Endothelial cell (in vitro differentiated cells): ENCODE results near the gene VRK1. TPM values are rescaled to one million over a fixed set of nuclear protein-coding genes. Genes with fewer than 3 reads are reported as not detected.
"Not testable (repeated sequence)": the region's sequence is repeated elsewhere in the genome, so short reads cannot be mapped to it uniquely, and the experiment has no call there.

Experiments used
- DNase-seq: peaks from one replicate; pipeline ENCODE4 v3.0.0; 2021; ENCODE audit warnings: low spot score
- H3K27ac Mint-ChIP-seq: one replicate; pipeline ENCODE4 v1.8.0; 2021; ENCODE audit warnings: mixed read lengths, inconsistent platforms; ENCODE audit not compliant: unreplicated experiment
- H3K27me3 Mint-ChIP-seq: one replicate; pipeline ENCODE4 v1.8.0; 2021; ENCODE audit warnings: mild to moderate bottlenecking, moderate library complexity, mixed read lengths, inconsistent platforms; ENCODE audit not compliant: unreplicated experiment
- H3K36me3 Mint-ChIP-seq: one replicate; pipeline ENCODE4 v1.8.0; 2021; ENCODE audit warnings: mild to moderate bottlenecking, low read depth, mixed read lengths, inconsistent platforms; ENCODE audit not compliant: unreplicated experiment
- H3K4me1 Mint-ChIP-seq: one replicate; pipeline ENCODE4 v1.8.0; 2021; ENCODE audit warnings: mild to moderate bottlenecking, mixed read lengths, inconsistent platforms; ENCODE audit not compliant: unreplicated experiment
- H3K4me3 Mint-ChIP-seq: one replicate; pipeline ENCODE4 v1.8.0; 2021; ENCODE audit warnings: mild to moderate bottlenecking, mixed read lengths, inconsistent platforms; ENCODE audit not compliant: unreplicated experiment
- H3K9me3 Mint-ChIP-seq: one replicate; pipeline ENCODE4 v1.8.0; 2021; ENCODE audit warnings: mixed read lengths, inconsistent platforms; ENCODE audit not compliant: unreplicated experiment
- CTCF ChIP-seq: fragments of 200-600 bp; sonication (generic); IDR thresholded peaks from one replicate; pipeline ENCODE4 v1.5.0; 2021; ENCODE audit warnings: antibody characterized with exemption; ENCODE audit not compliant: unreplicated experiment
- total RNA-seq: library from RNA; stranded (reverse); fragmentation: NEBNext Ultra II Directional; extraction: Animal tissue kit (Norgen Biotek cat#: 25700); gene quantifications from one replicate; pipeline ENCODE4 v1.2.1, GENCODE V29; 2021; ENCODE audit not compliant: unreplicated experiment

Gene VRK1
- total RNA-seq, 1 donor from 2014 or later: 32.0 TPM

- H3K9me3 Mint-ChIP-seq: no peaks in the 10 kb centered on the region
- no peak overlapping the region for H3K27ac Mint-ChIP-seq
- no peaks in the 10 kb centered on the region for H3K27me3 Mint-ChIP-seq
- no peaks in the 10 kb centered on the region for H3K4me1 Mint-ChIP-seq
- no peaks in the 10 kb centered on the region for H3K36me3 Mint-ChIP-seq
- TF ChIP-seq CTCF: no peak
- H3K4me3 Mint-ChIP-seq: no peak overlapping the region
- DNase-seq: no peak
These were observed 84.5 kb downstream of the VRK1 start for GRCh38 chr14:96881713-96882112.

- not testable (repeated sequence) for H3K4me1 Mint-ChIP-seq
These were observed 86.8 kb downstream of the VRK1 start for GRCh38 chr14:96883974-96884373.

GRCh38 chr14:96888158-96888557 lies 91.0 kb downstream of the VRK1 start:
- no peak for TF ChIP-seq CTCF
- no peaks in the 10 kb centered on the region for H3K9me3 Mint-ChIP-seq
- no peaks in the 10 kb centered on the region for H3K36me3 Mint-ChIP-seq
- H3K27ac Mint-ChIP-seq: no peak overlapping the region
- no peaks in the 10 kb centered on the region for H3K4me1 Mint-ChIP-seq
- H3K27me3 Mint-ChIP-seq: no peaks in the 10 kb centered on the region
- DNase-seq: no peak
- no peak overlapping the region for H3K4me3 Mint-ChIP-seq

More at GRCh38 chr14:96883974-96884373, 86.8 kb downstream of the VRK1 start:
- not testable (repeated sequence) for H3K4me3 Mint-ChIP-seq, H3K36me3 Mint-ChIP-seq, DNase-seq, H3K27ac Mint-ChIP-seq, H3K9me3 Mint-ChIP-seq, H3K27me3 Mint-ChIP-seq

- Mint-ChIP-seq H3K27ac (no peak overlapping the region), H3K27me3 (no peaks in the 10 kb centered on the region), H3K4me1 (no peaks in the 10 kb centered on the region), H3K4me3 (no peak overlapping the region), H3K36me3 (no peaks in the 10 kb centered on the region), H3K9me3 (no peaks in the 10 kb centered on the region)
- no peak for DNase-seq
- TF ChIP-seq CTCF: no peak
These were observed 91.4 kb downstream of the VRK1 start for GRCh38 chr14:96888593-96888992.

GRCh38 chr14:96889091-96889490 lies 91.9 kb downstream of the VRK1 start:
- Mint-ChIP-seq H3K36me3 (no peaks in the 10 kb centered on the region), H3K27me3 (no peaks in the 10 kb centered on the region), H3K4me3 (no peak overlapping the region), H3K4me1 (no peaks in the 10 kb centered on the region), H3K27ac (no peak overlapping the region), H3K9me3 (no peaks in the 10 kb centered on the region)
- no peak for DNase-seq
- TF ChIP-seq CTCF: no peak
